ENCODE measurements around the gene DBF4B. TPM values are rescaled to one million over a fixed set of nuclear protein-coding genes. Genes with fewer than 3 reads are reported as not detected.

DBF4B gene
- total and polyA plus RNA-seq, 4 donors = 0.44 to 4.5 (median 1.0) TPM

DNA sequence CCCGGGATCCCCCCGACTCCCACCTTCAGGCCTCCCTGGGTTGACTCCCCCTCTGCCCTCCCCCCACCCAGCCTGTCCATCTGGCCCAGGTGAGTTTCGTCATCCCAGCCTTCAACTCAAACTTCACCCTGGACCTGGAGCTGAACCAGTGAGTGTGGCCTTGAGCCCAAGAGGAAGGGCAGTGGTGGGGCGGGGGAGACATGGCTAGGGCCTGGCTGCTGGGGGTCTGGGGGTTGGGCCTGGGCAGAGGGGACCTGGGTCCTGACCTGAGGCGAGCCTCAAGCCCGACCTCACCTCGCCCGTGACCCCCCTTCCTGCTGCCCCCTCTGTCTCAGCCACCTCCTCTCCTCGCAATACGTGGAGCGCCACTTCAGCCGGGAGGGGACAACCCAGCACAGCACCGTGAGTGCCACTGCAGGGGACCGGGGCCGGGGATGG is 61.2 kb downstream of the DBF4B start (continued):
- TF ChIP-seq ZBTB33 (IDR thresholded peaks at IDR 0.05) = no peak
- no peak for TF ChIP-seq HNF4A (conservative IDR thresholded peaks at IDR 0.05)
- TF ChIP-seq EGR1 (IDR thresholded peaks at IDR 0.05; ENCODE audit: low read depth in 2 of 2) = no peak
- TF ChIP-seq, protein P1, sequence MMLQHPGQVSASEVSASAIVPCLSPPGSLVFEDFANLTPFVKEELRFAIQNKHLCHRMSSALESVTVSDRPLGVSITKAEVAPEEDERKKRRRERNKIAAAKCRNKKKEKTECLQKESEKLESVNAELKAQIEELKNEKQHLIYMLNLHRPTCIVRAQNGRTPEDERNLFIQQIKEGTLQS (IDR thresholded peaks at IDR 0.05) = no peak
- no peak for TF ChIP-seq FOXA1 (IDR thresholded peaks at IDR 0.05)

DNA sequence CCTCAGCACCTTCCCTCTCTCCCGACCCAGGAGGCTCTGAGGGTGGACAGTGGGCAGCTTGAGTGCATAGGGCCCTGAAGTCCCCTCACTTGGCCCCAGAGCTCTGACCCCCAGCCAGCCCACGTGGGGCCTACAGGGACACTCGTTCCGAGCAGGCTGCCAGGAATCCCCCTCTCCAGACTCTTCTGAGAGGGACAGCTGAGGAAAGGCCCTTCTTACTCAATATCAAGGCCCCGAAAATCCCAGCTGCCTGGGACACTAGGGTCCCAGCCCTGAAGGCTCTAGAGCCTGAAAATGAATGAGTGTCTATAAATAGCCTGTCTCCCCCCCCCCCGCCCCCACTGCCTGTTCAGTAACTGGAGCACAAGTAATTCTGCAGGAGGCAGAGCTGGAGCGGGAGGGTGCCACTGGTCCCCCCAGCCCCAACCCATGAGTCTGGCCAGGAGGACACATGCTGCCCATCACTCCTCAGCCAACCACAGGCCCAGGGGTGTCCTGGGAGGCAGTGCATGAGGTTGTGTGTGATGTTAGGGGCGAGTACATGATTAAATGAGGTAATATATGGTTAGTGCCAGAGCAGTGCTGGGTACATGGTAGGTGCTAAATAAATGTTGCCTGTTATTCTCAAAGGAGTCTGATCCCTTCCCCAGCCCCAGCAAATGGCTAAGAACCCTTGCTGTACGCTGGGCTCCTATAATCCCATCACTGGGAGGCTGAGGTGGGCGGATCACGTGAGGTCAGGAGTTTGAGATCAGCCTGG is 61.9 kb downstream of the DBF4B start:
- H3K9ac ChIP-seq (ENCODE audit: low read depth in 1 of 2, low read length in 2 of 2) = no peak overlapping the region
- H3K4me1 ChIP-seq (ENCODE audit: control insufficient read depth in 4 of 4, insufficient read depth in 4 of 4, low read length in 3 of 4) = peaks cover 4 to 10% (median 6%) of the 10 kb centered on the region in 4 donors
- H3K27me3 ChIP-seq (ENCODE audit: control insufficient read depth in 4 of 4, insufficient read depth in 4 of 4, low read length in 3 of 4) = peaks cover 0 to 4% (median 0%) of the 10 kb centered on the region in 4 donors
- H3K4me3 ChIP-seq (ENCODE audit: low read depth in 1 of 3, low read length in 3 of 3) = no peak overlapping the region
- H3K36me3 ChIP-seq (ENCODE audit: control insufficient read depth in 4 of 4, insufficient read depth in 3 of 4, low read depth in 1 of 4, low read length in 3 of 4) = no peaks in the 10 kb centered on the region
- no peak for DNase-seq (ENCODE audit: low spot score)
- 80% methylated on average over 11 of the region's 11 CpGs for WGBS
- H3K27ac ChIP-seq (ENCODE audit: low read depth in 1 of 2, low read length in 2 of 2) = no peak overlapping the region
- H3K9me3 ChIP-seq (ENCODE audit: control insufficient read depth in 4 of 4, low read length in 3 of 4) = no peaks in the 10 kb centered on the region
- TF ChIP-seq FOXA2 (IDR thresholded peaks at IDR 0.05) (no peak), FOXA1 (IDR thresholded peaks at IDR 0.05) (no peak), RXRA (IDR thresholded peaks at IDR 0.05) (no peak), TAF1 (conservative IDR thresholded peaks at IDR 0.05) (no peak), YY1 (IDR thresholded peaks at IDR 0.05) (no peak)
- TF ChIP-seq, protein P2, sequence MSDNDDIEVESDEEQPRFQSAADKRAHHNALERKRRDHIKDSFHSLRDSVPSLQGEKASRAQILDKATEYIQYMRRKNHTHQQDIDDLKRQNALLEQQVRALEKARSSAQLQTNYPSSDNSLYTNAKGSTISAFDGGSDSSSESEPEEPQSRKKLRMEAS (IDR thresholded peaks at IDR 0.05) = no peak
- TF ChIP-seq, protein P1 (IDR thresholded peaks at IDR 0.05) = no peak
- TF ChIP-seq, protein P3, sequence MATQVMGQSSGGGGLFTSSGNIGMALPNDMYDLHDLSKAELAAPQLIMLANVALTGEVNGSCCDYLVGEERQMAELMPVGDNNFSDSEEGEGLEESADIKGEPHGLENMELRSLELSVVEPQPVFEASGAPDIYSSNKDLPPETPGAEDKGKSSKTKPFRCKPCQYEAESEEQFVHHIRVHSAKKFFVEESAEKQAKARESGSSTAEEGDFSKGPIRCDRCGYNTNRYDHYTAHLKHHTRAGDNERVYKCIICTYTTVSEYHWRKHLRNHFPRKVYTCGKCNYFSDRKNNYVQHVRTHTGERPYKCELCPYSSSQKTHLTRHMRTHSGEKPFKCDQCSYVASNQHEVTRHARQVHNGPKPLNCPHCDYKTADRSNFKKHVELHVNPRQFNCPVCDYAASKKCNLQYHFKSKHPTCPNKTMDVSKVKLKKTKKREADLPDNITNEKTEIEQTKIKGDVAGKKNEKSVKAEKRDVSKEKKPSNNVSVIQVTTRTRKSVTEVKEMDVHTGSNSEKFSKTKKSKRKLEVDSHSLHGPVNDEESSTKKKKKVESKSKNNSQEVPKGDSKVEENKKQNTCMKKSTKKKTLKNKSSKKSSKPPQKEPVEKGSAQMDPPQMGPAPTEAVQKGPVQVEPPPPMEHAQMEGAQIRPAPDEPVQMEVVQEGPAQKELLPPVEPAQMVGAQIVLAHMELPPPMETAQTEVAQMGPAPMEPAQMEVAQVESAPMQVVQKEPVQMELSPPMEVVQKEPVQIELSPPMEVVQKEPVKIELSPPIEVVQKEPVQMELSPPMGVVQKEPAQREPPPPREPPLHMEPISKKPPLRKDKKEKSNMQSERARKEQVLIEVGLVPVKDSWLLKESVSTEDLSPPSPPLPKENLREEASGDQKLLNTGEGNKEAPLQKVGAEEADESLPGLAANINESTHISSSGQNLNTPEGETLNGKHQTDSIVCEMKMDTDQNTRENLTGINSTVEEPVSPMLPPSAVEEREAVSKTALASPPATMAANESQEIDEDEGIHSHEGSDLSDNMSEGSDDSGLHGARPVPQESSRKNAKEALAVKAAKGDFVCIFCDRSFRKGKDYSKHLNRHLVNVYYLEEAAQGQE (IDR thresholded peaks at IDR 0.05) = no peak

- Histone ChIP-seq H3K4me1 (ENCODE audit: control insufficient read depth in 4 of 4, insufficient read depth in 4 of 4, low read length in 3 of 4) (peaks cover 4 to 20% (median 15%) of the 10 kb centered on the region in 4 donors), H3K36me3 (ENCODE audit: control insufficient read depth in 4 of 4, insufficient read depth in 3 of 4, low read depth in 1 of 4, low read length in 3 of 4) (no peaks in the 10 kb centered on the region), H3K4me3 (ENCODE audit: low read depth in 1 of 3, low read length in 3 of 3) (no peak overlapping the region), H3K27ac (ENCODE audit: low read depth in 1 of 2, low read length in 2 of 2) (no peak overlapping the region), H3K27me3 (ENCODE audit: control insufficient read depth in 4 of 4, insufficient read depth in 4 of 4, low read length in 3 of 4) (peaks cover 0 to 5% (median 2%) of the 10 kb centered on the region in 4 donors), H3K9me3 (ENCODE audit: control insufficient read depth in 4 of 4, low read length in 3 of 4) (no peaks in the 10 kb centered on the region), H3K9ac (ENCODE audit: low read depth in 1 of 2, low read length in 2 of 2) (no peak overlapping the region)
- no peak for TF ChIP-seq FOXA1 (IDR thresholded peaks at IDR 0.05)
- TF ChIP-seq YY1 (IDR thresholded peaks at IDR 0.05) = no peak
- TF ChIP-seq, protein P2 (IDR thresholded peaks at IDR 0.05) = no peak
- TF ChIP-seq NR2F2 (IDR thresholded peaks at IDR 0.05) = no peak
- whole genome bisulfite sequencing = 66% methylated on average over 21 of the region's 21 CpGs
- DNase-seq (ENCODE audit: low spot score) = no peak
Measured at GRCh38 chr17:44772308-44773045, 64.0 kb downstream of the DBF4B start.

Measured in liver (tissue), 9 donors.